GM23338 (cell line): ENCODE results near the gene NT5DC4. TPM values are rescaled to one million over a fixed set of nuclear protein-coding genes. Genes with fewer than 3 reads are reported as not detected.

Source experiments
- ATAC-seq: fragments of 200-7000 bp; cut with Tn5 transposase; 3 replicates; pipeline ENCODE4 v1.9.1; 2020
- DNase-seq: peaks from one replicate; pipeline ENCODE4 v3.0.0-alpha.2; 2015; ENCODE audit warnings: low spot score
- H2AFZ ChIP-seq: fragments of 200-600 bp; sonication (generic); 2 replicates; pipeline ENCODE4 v1.8.0; 2016; ENCODE audit warnings: antibody characterized with exemption, mild to moderate bottlenecking, moderate library complexity
- H3F3A ChIP-seq: fragments of 200-600 bp; sonication (generic); replicated peaks from 2 replicates; pipeline ENCODE4 v1.8.0; 2017; ENCODE audit warnings: antibody characterized with exemption, mixed run types, low read depth
- H3K27ac ChIP-seq: fragments of 200-600 bp; sonication (generic); 2 replicates; pipeline ENCODE4 v1.6.1; 2016; ENCODE audit warnings: low read depth
- H3K27me3 ChIP-seq: fragments of 200-600 bp; sonication (generic); 2 replicates; pipeline ENCODE4 v1.8.0; 2016; ENCODE audit warnings: mild to moderate bottlenecking, mixed run types, moderate library complexity; ENCODE audit not compliant: insufficient read depth
- H3K36me3 ChIP-seq: fragments of 200-600 bp; sonication (generic); 2 replicates; pipeline ENCODE4 v1.8.0; 2016; ENCODE audit warnings: mild to moderate bottlenecking; ENCODE audit not compliant: insufficient read depth
- H3K4me1 ChIP-seq: fragments of 200-600 bp; sonication (generic); 2 replicates; pipeline ENCODE4 v1.8.0; 2016; ENCODE audit warnings: mild to moderate bottlenecking, moderate library complexity; ENCODE audit not compliant: insufficient read depth
- H3K4me2 ChIP-seq: fragments of 200-600 bp; sonication (generic); 2 replicates; pipeline ENCODE4 v1.7.1; 2017; ENCODE audit warnings: mixed run types
- H3K4me3 ChIP-seq: fragments of 200-600 bp; sonication (generic); 2 replicates; pipeline ENCODE4 v1.6.1; 2016; ENCODE audit warnings: mixed run types
- H3K79me2 ChIP-seq: fragments of 200-600 bp; sonication (generic); replicated peaks from 2 replicates; pipeline ENCODE4 v1.8.0; 2017; ENCODE audit warnings: mild to moderate bottlenecking; ENCODE audit not compliant: insufficient read depth
- H3K9me2 ChIP-seq: fragments of 200-600 bp; sonication (generic); 2 replicates; pipeline ENCODE4 v1.8.0; 2017; ENCODE audit not compliant: insufficient read depth
- H4K20me1 ChIP-seq: fragments of 200-600 bp; sonication (generic); replicated peaks from 2 replicates; pipeline ENCODE4 v1.8.0; 2017; ENCODE audit warnings: mild to moderate bottlenecking; ENCODE audit not compliant: insufficient read depth
- H3K27ac Mint-ChIP-seq: 2 replicates; pipeline ENCODE4 v1.8.0; 2020; ENCODE audit warnings: inconsistent platforms, mild to moderate bottlenecking, moderate library complexity, mixed read lengths
- H3K27me3 Mint-ChIP-seq: 3 replicates; pipeline ENCODE4 v1.8.0; 2022; ENCODE audit warnings: low read depth, mild to moderate bottlenecking, moderate library complexity, mixed read lengths, inconsistent platforms; ENCODE audit not compliant: insufficient read depth, poor library complexity
- H3K36me3 Mint-ChIP-seq: 3 replicates; pipeline ENCODE4 v1.8.0; 2021; ENCODE audit warnings: low read depth, mild to moderate bottlenecking, inconsistent platforms, moderate library complexity, mixed read lengths
- H3K4me1 Mint-ChIP-seq: 3 replicates; pipeline ENCODE4 v1.8.0; 2020; ENCODE audit warnings: mild to moderate bottlenecking, inconsistent platforms, mixed read lengths
- H3K4me3 Mint-ChIP-seq: 3 replicates; pipeline ENCODE4 v1.8.0; 2021; ENCODE audit warnings: moderate library complexity, mild to moderate bottlenecking, inconsistent platforms, mixed read lengths
- H3K9me3 Mint-ChIP-seq: 3 replicates; pipeline ENCODE4 v1.8.0; 2020; ENCODE audit warnings: moderate library complexity, mild to moderate bottlenecking, inconsistent platforms, mixed read lengths
- EZH2 ChIP-seq: fragments of 200-600 bp; sonication (generic); IDR thresholded peaks from one replicate; pipeline ENCODE4 v1.8.0; 2017; ENCODE audit warnings: antibody characterized with exemption, mild to moderate bottlenecking, low read depth; ENCODE audit not compliant: unreplicated experiment
- EZH2phosphoT487 ChIP-seq: fragments of 200-600 bp; sonication (generic); IDR thresholded peaks from one replicate; pipeline ENCODE4 v1.8.1; 2018; ENCODE audit warnings: antibody characterized with exemption; ENCODE audit not compliant: unreplicated experiment
- STAT1 ChIP-seq: IDR thresholded peaks from one replicate; pipeline ENCODE4 v1.6.1; 2016; ENCODE audit warnings: antibody characterized with exemption; ENCODE audit not compliant: unreplicated experiment
- ZNF331 ChIP-seq: fragments of 250-450 bp; sonication (Bioruptor Pico); IDR thresholded peaks from 2 replicates; pipeline ENCODE4 v1.5.0; 2020; ENCODE audit warnings: low read depth, mild to moderate bottlenecking, moderate library complexity
- ZNF462 ChIP-seq: fragments of 250-450 bp; sonication (Bioruptor Pico); IDR thresholded peaks from 2 replicates; pipeline ENCODE4 v1.5.0; 2020; ENCODE audit warnings: mild to moderate bottlenecking, moderate library complexity
- polyA plus RNA-seq: library from polyadenylated mRNA; unstranded; fragments of >200 nt; fragmentation: Nextera tagmentation; extraction: Ambion mirVana; gene quantifications from 2 replicates; pipeline ENCODE4 v1.2.1, GENCODE V29; 2016
- total RNA-seq: library from RNA; depleted of rRNA; stranded (reverse); fragments of >200 nt; shearing (Covaris generic); gene quantifications from 2 replicates; pipeline ENCODE4 v1.2.3, GENCODE V29; 2014
- TF ChIP-seq, protein P1 (sequence below), 2 experiments: fragments of 200-600 bp in 1 of 2; sonication (generic) in 1 of 2; conservative IDR thresholded peaks; 2 replicates each; pipeline versions ENCODE4 v1.5.1 to v1.6.1; 2016 to 2017; ENCODE audit warnings: antibody characterized with exemption in 2 of 2, low read depth in 2 of 2, mild to moderate bottlenecking in 2 of 2, moderate library complexity in 1 of 2

The NT5DC4 gene
- total and polyA plus RNA-seq, 2 experiments from 2014 or later: not detected

GRCh38 chr2:112762276-112762675, 41.5 kb downstream of the NT5DC4 start:
- peaks cover 6% of the 10 kb centered on the region for H4K20me1 ChIP-seq
- no peak overlapping the region for H3K4me3 ChIP-seq
- Mint-ChIP-seq H3K9me3 (no peaks in the 10 kb centered on the region), H3K36me3 (peaks cover 8% of the 10 kb centered on the region; the same call in 2 of the 3 replicates), H3K27me3 (no peaks in the 10 kb centered on the region), H3K4me1 (peaks cover 12% of the 10 kb centered on the region), H3K4me3 (no peak overlapping the region), H3K27ac (no peak overlapping the region)
- H3K36me3 ChIP-seq: no peaks in the 10 kb centered on the region
- H3K4me2 ChIP-seq: no peak overlapping the region
- peaks cover 10% of the 10 kb centered on the region for H3K79me2 ChIP-seq
- H3K9me2 ChIP-seq: no peaks in the 10 kb centered on the region
- no peak overlapping the region for H2AFZ ChIP-seq
- TF ChIP-seq ZNF462 (CRISPR knock-in tag) (no peak), ZNF331 (no peak), EZH2 (no peak), EZH2phosphoT487 (no peak), STAT1 (no peak)
- TF ChIP-seq, protein P1, sequence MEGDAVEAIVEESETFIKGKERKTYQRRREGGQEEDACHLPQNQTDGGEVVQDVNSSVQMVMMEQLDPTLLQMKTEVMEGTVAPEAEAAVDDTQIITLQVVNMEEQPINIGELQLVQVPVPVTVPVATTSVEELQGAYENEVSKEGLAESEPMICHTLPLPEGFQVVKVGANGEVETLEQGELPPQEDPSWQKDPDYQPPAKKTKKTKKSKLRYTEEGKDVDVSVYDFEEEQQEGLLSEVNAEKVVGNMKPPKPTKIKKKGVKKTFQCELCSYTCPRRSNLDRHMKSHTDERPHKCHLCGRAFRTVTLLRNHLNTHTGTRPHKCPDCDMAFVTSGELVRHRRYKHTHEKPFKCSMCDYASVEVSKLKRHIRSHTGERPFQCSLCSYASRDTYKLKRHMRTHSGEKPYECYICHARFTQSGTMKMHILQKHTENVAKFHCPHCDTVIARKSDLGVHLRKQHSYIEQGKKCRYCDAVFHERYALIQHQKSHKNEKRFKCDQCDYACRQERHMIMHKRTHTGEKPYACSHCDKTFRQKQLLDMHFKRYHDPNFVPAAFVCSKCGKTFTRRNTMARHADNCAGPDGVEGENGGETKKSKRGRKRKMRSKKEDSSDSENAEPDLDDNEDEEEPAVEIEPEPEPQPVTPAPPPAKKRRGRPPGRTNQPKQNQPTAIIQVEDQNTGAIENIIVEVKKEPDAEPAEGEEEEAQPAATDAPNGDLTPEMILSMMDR (conservative IDR thresholded peaks at IDR 0.05; ENCODE audit: low read depth in 2 of 2): no peak
- H3F3A ChIP-seq: no peaks in the 10 kb centered on the region; the same call in 1 of the 2 replicates
- no peak for DNase-seq
- no peak for ATAC-seq
- H3K27ac ChIP-seq: no peak overlapping the region
- H3K27me3 ChIP-seq: no peaks in the 10 kb centered on the region
- H3K4me1 ChIP-seq: peaks cover 5% of the 10 kb centered on the region; the same call in 1 of the 2 replicates
